Stomach (tissue), 4 donors: ENCODE measurements around the gene OAS3.

Source experiments
- POLR2A ChIP-seq, 4 donors: fragments of 450-650 bp; IDR thresholded peaks; one replicate each; pipeline ENCODE4 v1.6.1; 2016; ENCODE audit warnings: antibody characterized with exemption in 4 of 4, control low read depth in 2 of 4, mild to moderate bottlenecking in 1 of 4, moderate library complexity in 1 of 4
- POLR2AphosphoS5 ChIP-seq, 3 donors: sonication (generic); formaldehyde crosslinking; IDR thresholded peaks; one replicate each; pipeline ENCODE4 v1.6.1; 2016; ENCODE audit warnings: antibody characterized with exemption in 3 of 3
- TF ChIP-seq, protein P1 (sequence below), 7 experiments: fragments of 450-650 bp in 4 of 7; fragments of 200-600 bp in 3 of 7; sonication (generic) in 3 of 7; IDR thresholded peaks; one replicate each; pipeline ENCODE4 v1.5.1; 2016 to 2019; ENCODE audit warnings: antibody characterized with exemption in 7 of 7, control low read depth in 2 of 7, mild to moderate bottlenecking in 1 of 7

GRCh38 chr12:112973011-112973735 lies 34.9 kb downstream of the OAS3 start:
- TF ChIP-seq, protein P1, sequence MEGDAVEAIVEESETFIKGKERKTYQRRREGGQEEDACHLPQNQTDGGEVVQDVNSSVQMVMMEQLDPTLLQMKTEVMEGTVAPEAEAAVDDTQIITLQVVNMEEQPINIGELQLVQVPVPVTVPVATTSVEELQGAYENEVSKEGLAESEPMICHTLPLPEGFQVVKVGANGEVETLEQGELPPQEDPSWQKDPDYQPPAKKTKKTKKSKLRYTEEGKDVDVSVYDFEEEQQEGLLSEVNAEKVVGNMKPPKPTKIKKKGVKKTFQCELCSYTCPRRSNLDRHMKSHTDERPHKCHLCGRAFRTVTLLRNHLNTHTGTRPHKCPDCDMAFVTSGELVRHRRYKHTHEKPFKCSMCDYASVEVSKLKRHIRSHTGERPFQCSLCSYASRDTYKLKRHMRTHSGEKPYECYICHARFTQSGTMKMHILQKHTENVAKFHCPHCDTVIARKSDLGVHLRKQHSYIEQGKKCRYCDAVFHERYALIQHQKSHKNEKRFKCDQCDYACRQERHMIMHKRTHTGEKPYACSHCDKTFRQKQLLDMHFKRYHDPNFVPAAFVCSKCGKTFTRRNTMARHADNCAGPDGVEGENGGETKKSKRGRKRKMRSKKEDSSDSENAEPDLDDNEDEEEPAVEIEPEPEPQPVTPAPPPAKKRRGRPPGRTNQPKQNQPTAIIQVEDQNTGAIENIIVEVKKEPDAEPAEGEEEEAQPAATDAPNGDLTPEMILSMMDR (IDR thresholded peaks at IDR 0.05) = no peak
- no peak for TF ChIP-seq POLR2AphosphoS5 (IDR thresholded peaks at IDR 0.05)
- TF ChIP-seq POLR2A (IDR thresholded peaks at IDR 0.05) = no peak
